Muscle of leg (tissue), 11 donors: Measurements from ENCODE around the gene PRLR. TPM values are rescaled to one million over a fixed set of nuclear protein-coding genes. Genes with fewer than 3 reads are reported as not detected.
A peak's percentile ranks its signal among the peaks of the same experiment; 100 is the strongest.

Experiments
- DNase-seq: peaks from one replicate; pipeline ENCODE4 v3.0.0; 2013
- H3K27ac ChIP-seq: one replicate; pipeline ENCODE4 v1.5.1; 2013; ENCODE audit warnings: mild to moderate bottlenecking, low read length, control low read depth
- H3K27me3 ChIP-seq: one replicate; pipeline ENCODE4 v1.6.1; 2013; ENCODE audit warnings: low read length; ENCODE audit not compliant: control insufficient read depth, insufficient read depth
- H3K36me3 ChIP-seq: one replicate; pipeline ENCODE4 v1.6.1; 2013; ENCODE audit warnings: low read length; ENCODE audit not compliant: control insufficient read depth, insufficient read depth
- H3K4me1 ChIP-seq: one replicate; pipeline ENCODE4 v1.6.1; 2013; ENCODE audit warnings: low read length; ENCODE audit not compliant: control insufficient read depth, insufficient read depth
- H3K4me3 ChIP-seq: one replicate; pipeline ENCODE4 v1.5.1; 2013; ENCODE audit warnings: low read length, control low read depth
- H3K9me3 ChIP-seq: replicated peaks from 2 replicates; pipeline ENCODE4 v1.6.1; 2013; ENCODE audit warnings: low read depth, low read length; ENCODE audit not compliant: control insufficient read depth
- WGBS: methylation state at CpG from one replicate; pipeline ENCODE4 v1.1.5; 2013; ENCODE audit warnings: missing lambda C conversion rate; ENCODE audit not compliant: insufficient coverage; 5-methylcytosine and 5-hydroxymethylcytosine counted together
- polyA plus RNA-seq, 8 donors: library from polyadenylated mRNA; unstranded; fragments of 120-200 nt; gene quantifications; one replicate each; pipeline versions ENCODE4 v1.2.1 to v1.2.3, GENCODE V29; 2013; ENCODE audit warnings: inconsistent platforms in 1 of 8, low replicate concordance in 1 of 8; ENCODE audit not compliant: insufficient read length in 8 of 8, insufficient read depth in 1 of 8
- total RNA-seq: library from RNA; stranded (reverse); fragments of 120-200 nt; gene quantifications from one replicate; pipeline ENCODE4 v1.2.4, GENCODE V29; 2013

PRLR gene
- total and polyA plus RNA-seq, 9 donors: 0.15 to 2.5 (median 0.53) TPM

DNA sequence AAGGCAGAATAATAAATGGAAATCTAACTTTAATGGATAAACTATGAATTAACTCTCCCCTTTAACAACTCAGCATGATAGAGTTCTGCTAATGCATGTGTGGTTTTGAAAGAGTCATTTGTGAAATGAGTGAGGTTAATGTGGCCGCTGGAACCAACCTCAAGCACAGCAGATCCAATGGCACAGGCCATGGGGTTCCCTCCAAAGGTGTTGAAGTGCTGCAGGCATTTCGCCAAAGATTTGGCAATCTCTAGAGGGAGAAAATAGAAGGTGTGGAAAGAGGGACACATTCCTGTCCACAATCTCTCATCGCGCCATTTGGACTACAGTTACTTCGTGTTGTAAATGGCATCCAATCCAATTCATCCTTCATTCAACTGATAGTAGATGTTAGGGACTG is 217.5 kb downstream of the PRLR start:
- H3K36me3 ChIP-seq: no peaks in the 10 kb centered on the region
- H3K4me1 ChIP-seq: no peaks in the 10 kb centered on the region
- no peaks in the 10 kb centered on the region for H3K9me3 ChIP-seq
- WGBS: 75% methylated on average over 1 of the region's 5 CpGs
- DNase-seq: no peak
- H3K27ac ChIP-seq: no peak overlapping the region
- no peaks in the 10 kb centered on the region for H3K27me3 ChIP-seq
- H3K4me3 ChIP-seq: no peak overlapping the region

DNA sequence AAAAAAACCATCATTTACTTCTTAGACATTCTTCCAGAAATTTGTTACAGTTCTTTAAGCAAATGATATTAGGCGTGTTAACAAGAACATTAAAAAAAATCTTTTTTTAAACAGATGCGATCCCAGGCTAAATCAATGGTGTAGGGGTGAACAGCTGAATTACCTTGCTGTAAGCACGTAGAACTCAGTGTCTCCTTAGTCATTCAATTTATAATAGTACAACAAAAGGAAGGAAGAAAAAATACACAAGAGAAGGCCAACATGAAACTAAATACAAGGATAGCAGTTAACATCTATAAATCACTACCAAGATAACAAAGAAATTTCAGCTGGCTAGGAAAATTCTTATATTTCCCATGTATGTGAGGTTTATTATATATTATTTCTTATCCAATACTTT is 217.9 kb downstream of the PRLR start:
- Histone ChIP-seq H3K4me3 (no peak overlapping the region), H3K27ac (no peak overlapping the region), H3K4me1 (no peaks in the 10 kb centered on the region), H3K36me3 (no peaks in the 10 kb centered on the region), H3K27me3 (no peaks in the 10 kb centered on the region), H3K9me3 (no peaks in the 10 kb centered on the region)
- no peak for DNase-seq
- WGBS: no CpG with 5 or more reads among the region's 3 CpGs

DNA sequence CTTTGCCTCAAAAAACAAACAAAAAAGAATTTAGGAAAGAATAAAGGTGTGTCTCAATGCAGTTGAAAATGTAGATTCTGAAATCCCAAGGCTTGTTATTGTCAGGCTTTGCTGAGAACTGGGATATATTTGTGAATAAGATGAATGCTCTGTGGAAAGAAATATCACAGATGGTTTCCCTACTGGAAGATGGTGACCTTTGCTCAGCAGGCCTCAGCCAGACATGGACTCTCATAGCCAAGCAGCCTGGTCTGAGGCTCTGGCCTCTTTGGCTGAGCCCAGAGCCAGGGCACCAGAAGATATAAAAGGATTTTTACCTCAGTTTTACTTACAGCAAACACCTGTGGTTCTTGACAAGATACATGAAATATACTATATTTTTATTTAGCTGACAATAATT is 219.6 kb downstream of the PRLR start:
- DNase-seq: no peak
- H3K36me3 ChIP-seq: no peaks in the 10 kb centered on the region
- H3K27ac ChIP-seq: no peak overlapping the region
- H3K4me3 ChIP-seq: no peak overlapping the region
- no peaks in the 10 kb centered on the region for H3K9me3 ChIP-seq
- H3K4me1 ChIP-seq: no peaks in the 10 kb centered on the region
- no peaks in the 10 kb centered on the region for H3K27me3 ChIP-seq

DNA sequence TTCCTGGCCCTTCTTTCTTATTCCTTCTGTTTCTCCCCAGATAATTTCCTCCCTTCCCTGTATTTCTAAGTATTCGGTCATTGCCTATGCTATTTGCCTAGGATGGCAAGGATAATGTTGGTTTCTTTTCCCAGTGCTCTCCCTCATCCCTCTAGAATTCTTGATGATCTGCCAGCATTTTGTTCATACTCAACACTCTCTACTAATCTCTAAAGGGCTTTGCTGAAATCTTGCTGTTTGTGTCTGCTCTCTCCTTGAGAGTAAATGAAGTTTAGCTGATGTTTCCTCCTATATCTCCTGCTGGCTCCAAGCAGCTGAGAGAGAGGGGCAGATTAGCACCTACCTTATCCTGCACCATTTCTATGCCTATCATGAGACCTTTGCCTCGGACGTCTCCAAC is 220.6 kb downstream of the PRLR start:
- no peak overlapping the region for H3K4me3 ChIP-seq
- no peak overlapping the region for H3K27ac ChIP-seq
- H3K27me3 ChIP-seq: no peaks in the 10 kb centered on the region
- no peaks in the 10 kb centered on the region for H3K4me1 ChIP-seq
- DNase-seq: no peak
- no peaks in the 10 kb centered on the region for H3K36me3 ChIP-seq
- WGBS: 60% methylated on average over 2 of the region's 3 CpGs
- H3K9me3 ChIP-seq: no peaks in the 10 kb centered on the region

DNA sequence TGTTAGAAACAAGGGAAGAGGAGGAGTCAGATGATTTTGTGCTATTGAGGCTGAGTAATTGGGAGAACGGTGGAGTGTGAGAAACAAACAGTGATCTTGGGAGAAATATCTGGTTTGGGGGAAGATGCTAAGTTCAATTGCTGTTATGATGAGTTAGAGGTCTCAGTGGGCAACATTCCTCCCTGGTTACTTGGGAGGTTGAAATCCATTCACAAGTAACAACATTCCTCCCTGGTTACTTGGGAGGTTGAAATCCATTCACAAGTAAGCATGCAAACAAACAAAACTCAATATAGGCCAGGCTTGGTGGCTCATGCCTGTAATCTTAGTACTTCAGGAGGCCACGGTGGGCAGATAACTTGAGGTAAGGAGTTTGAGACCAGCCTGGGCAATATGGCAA is 221.3 kb downstream of the PRLR start:
- Histone ChIP-seq H3K9me3 (no peaks in the 10 kb centered on the region), H3K36me3 (no peaks in the 10 kb centered on the region), H3K27ac (no peak overlapping the region), H3K27me3 (peaks cover 3% of the 10 kb centered on the region), H3K4me1 (peaks cover 2% of the 10 kb centered on the region), H3K4me3 (no peak overlapping the region)
- DNase-seq: no peak
- 57% methylated on average over 1 of the region's 2 CpGs for WGBS

DNA sequence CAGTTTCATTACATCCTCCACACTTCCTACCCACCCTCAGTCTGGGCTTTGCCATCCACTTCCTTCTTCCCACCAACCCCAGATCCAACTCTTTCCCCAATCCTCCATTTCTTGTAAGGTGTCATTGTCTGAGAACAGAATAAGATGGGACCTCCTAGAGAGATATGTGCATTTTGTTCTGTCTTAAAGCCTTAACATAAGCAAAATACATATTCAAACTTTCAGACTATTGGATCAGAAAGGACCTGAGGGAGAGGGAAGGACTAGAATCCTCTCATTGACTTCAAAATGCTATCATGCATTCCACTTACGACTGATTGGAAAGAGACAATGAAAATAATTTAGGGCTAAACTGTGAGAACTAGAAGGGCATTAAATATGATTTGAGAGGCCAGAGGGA is 225.5 kb downstream of the PRLR start:
- Histone ChIP-seq H3K4me1 (peaks cover 2% of the 10 kb centered on the region), H3K27ac (no peak overlapping the region), H3K9me3 (no peaks in the 10 kb centered on the region), H3K27me3 (peaks cover 7% of the 10 kb centered on the region), H3K36me3 (no peaks in the 10 kb centered on the region), H3K4me3 (no peak overlapping the region)
- DNase-seq: no peak
- no CpG with 5 or more reads among the region's 1 CpG for WGBS

DNA sequence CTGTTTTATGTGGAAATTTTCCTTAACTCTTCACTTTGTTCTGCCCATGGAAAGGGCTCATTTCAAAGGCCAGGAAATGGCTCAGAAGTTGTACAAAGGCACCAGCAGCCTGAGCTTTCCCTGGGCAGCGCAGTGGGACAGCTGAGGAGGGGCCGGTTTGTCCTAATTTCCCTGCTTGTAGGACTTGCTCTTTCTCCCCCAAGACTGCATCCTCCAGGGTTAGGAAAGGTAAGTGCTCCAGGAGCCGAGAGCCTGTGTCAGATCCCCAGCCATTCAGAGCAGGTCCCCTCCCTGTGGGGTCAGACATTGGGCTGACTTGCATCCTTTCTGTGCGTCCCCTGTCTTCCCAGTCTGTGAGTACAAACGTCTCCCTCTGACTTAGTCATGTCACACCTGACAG is 226.1 kb downstream of the PRLR start:
- H3K4me3 ChIP-seq: no peak overlapping the region
- H3K27ac ChIP-seq: no peak overlapping the region
- no peaks in the 10 kb centered on the region for H3K36me3 ChIP-seq
- DNase-seq: no peak
- peaks cover 2% of the 10 kb centered on the region for H3K4me1 ChIP-seq
- H3K27me3 ChIP-seq: peaks cover 7% of the 10 kb centered on the region
- no peaks in the 10 kb centered on the region for H3K9me3 ChIP-seq
- WGBS: 17% methylated on average over 1 of the region's 5 CpGs

DNA sequence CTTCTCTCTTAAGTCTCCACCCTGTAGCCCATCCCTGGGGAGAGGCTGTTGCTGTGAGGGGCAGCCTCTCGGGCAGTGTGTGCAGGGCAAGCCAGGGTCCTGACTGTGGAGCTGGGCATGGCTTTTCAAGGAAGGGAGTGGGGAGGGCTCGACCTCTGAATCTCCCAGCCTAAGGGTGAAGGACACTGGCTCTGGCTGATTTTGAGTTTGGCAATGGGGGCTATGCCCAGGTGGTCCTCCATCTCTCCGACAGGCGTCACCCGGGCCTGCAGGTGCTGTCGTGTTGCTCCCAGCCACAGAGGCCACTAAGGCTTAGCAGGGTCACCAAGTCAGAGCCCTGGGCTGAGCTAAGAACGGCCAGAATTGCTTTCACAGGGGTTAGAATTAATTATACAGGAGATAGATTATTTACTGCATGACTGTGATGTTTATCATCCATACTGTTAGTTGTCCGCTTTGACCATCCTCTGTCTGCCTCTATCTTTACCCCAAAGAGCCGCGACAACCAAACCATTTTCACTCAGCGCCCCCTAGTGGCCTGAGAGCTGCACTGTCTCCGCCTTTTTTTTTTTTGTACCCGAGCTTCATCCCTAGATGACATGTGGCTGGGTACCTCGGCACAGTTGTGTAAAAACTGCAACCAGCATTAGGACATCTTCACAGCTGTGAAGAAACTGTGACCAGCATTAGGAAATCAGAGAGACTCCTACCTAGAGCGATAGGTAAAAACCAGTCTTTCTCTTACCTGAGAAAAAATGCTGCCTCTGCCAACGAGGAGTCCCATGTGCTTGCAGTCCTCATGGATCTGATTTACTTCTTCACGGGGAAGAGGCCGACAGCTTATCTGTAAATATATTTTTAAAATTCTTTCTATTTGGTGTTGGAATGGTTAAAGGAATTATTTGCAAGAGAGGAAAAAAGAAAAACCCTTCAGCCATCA is 227.0 kb downstream of the PRLR start:
- no peaks in the 10 kb centered on the region for H3K9me3 ChIP-seq
- peak; percentile 53 for DNase-seq
- no peak overlapping the region for H3K27ac ChIP-seq
- WGBS: 28% methylated on average over 10 of the region's 18 CpGs
- peaks cover 2% of the 10 kb centered on the region for H3K4me1 ChIP-seq
- peaks cover 7% of the 10 kb centered on the region for H3K27me3 ChIP-seq
- H3K36me3 ChIP-seq: no peaks in the 10 kb centered on the region
- no peak overlapping the region for H3K4me3 ChIP-seq

DNA sequence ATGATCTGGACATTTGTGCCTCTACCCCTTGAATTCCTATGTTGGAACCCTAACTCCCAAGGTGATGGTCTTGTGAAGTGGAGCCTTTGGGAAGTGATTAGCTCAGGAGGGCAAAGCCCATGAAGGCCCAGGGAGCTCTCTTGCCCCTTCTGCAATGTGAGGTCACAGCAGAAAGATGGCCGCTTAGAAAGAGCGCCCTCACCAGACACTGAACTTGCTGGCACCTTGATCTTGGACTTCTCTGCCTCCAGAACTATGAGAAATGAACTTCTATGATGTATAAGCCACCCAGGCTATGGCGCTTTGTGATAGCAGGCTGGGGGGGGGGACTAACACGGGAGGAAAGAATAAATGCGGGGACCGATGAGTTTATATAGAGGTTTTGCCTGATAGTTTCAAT is 227.8 kb downstream of the PRLR start:
- Histone ChIP-seq H3K27me3 (peaks cover 7% of the 10 kb centered on the region), H3K36me3 (no peaks in the 10 kb centered on the region), H3K27ac (no peak overlapping the region), H3K9me3 (no peaks in the 10 kb centered on the region), H3K4me3 (no peak overlapping the region), H3K4me1 (peaks cover 2% of the 10 kb centered on the region)
- no peak for DNase-seq
- 90% methylated on average over 6 of the region's 6 CpGs for WGBS

DNA sequence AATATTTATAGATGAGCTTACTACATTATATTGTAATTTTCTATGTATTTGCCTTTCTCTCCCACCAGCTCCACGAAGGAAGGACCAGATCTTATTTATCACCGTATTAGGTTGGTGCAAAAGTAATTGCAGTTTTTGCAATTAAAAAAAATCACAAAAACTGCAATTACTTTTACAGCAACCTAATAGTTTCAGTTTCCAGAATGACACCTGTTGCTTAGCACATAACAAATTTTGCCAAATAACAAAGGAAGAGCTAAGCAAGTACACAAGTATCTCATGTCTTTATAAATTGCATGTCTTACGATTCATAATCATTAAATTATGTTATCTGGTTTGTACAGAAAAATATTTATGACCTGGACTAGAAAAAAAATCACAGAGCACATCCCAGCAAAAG is 228.4 kb downstream of the PRLR start:
- Histone ChIP-seq H3K9me3 (no peaks in the 10 kb centered on the region), H3K4me1 (peaks cover 2% of the 10 kb centered on the region), H3K27ac (no peak overlapping the region), H3K36me3 (no peaks in the 10 kb centered on the region), H3K4me3 (no peak overlapping the region), H3K27me3 (peaks cover 7% of the 10 kb centered on the region)
- no CpG with 5 or more reads among the region's 3 CpGs for WGBS
- no peak for DNase-seq
